HG02798 (cell line): ENCODE results near the gene RTL10.
"Not testable (repeated sequence)": the region's sequence is repeated elsewhere in the genome, so short reads cannot be mapped to it uniquely, and the experiment has no call there.

Source experiments
- ATAC-seq: cut with Tn5 transposase; IDR thresholded peaks from one replicate; pipeline ENCODE4 v1.9.1; 2021; ENCODE audit warnings: mild to moderate bottlenecking; ENCODE audit not compliant: unreplicated experiment, poor library complexity

The RTL10 gene

GRCh38 chr22:19890502-19891316 lies 36.0 kb upstream of the RTL10 start:
- ATAC-seq: no peak

GRCh38 chr22:19889951-19890350 lies 35.3 kb upstream of the RTL10 start:
- ATAC-seq: no peak

- no peak for ATAC-seq
These were observed 33.6 kb upstream of the RTL10 start for GRCh38 chr22:19888131-19888746.

GRCh38 chr22:19887256-19887985 lies 32.7 kb upstream of the RTL10 start:
- ATAC-seq: no peak

- ATAC-seq: no peak
These were observed 32.1 kb upstream of the RTL10 start for GRCh38 chr22:19886605-19887255.

- ATAC-seq: no peak
These were observed 31.3 kb upstream of the RTL10 start for GRCh38 chr22:19885841-19886592.

- ATAC-seq: no peak
These were observed 30.5 kb upstream of the RTL10 start for GRCh38 chr22:19884954-19885751.

- no peak for ATAC-seq
These were observed 29.7 kb upstream of the RTL10 start for GRCh38 chr22:19884161-19884953.

GRCh38 chr22:19883446-19883845 lies 28.8 kb upstream of the RTL10 start:
- not testable (repeated sequence) for ATAC-seq

- no peak for ATAC-seq
These were observed 28.0 kb upstream of the RTL10 start for GRCh38 chr22:19882446-19883381.

GRCh38 chr22:19880786-19881569 lies 26.3 kb upstream of the RTL10 start:
- ATAC-seq: no peak

- no peak for ATAC-seq
These were observed 25.5 kb upstream of the RTL10 start for GRCh38 chr22:19879992-19880785.

GRCh38 chr22:19879643-19879991 lies 24.9 kb upstream of the RTL10 start:
- no peak for ATAC-seq

- no peak for ATAC-seq
These were observed 24.5 kb upstream of the RTL10 start for GRCh38 chr22:19879246-19879570.

- ATAC-seq: no peak
These were observed 24.0 kb upstream of the RTL10 start for GRCh38 chr22:19878461-19879245.
